Embryonic facial prominence (tissue), 1 donor: ENCODE results near the gene KAT7.

Experiments
- DNase-seq: peaks from one replicate; pipeline ENCODE4 v3.0.0-alpha.2; 2016; ENCODE audit errors: extremely low spot score

KAT7 gene

GRCh38 chr17:49760932-49761558 is 27.4 kb upstream of the KAT7 start:
- no peak for DNase-seq

- DNase-seq = peak; percentile 18
Measured at GRCh38 chr17:49762151-49762941, 26.1 kb upstream of the KAT7 start.

DNA sequence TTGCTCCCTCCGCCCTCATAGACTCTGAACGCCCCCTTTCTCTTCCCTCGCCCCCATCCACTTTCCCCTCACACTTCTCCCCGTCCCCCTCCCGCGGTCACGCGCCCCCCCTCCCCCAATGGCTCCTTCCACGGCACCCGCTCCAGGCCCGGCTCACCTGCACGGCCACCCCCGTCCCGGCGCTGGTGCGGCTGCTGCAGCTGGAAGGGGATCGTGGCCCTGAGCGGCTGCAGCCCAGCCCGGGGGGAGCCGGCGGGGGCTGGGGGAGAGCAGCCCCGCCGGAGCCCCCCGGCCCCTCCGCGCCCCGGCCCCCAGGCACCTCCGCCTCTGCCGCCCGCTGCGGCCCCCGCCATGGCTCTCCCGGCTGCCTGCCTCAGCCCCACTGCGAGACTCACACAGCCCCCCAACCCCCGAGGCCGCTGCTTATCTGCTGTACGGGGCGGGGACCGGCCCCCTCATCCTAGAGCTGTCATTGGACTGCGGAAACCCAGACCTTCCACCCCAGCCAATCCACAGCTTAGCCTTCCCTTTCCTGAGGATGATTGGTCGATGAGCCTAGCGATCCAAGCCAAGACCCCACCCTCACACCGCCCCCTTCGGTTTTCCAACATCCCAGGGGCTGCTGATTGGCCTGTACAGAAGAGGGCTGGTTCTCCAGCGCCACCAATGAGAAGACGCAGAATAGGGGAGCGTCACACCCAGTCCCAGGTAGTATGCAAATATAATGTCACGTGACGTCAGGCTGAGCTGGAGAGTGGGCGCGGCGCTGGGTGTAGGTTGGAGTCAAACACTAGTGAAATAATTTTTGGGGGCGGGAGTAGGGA is 24.5 kb upstream of the KAT7 start, which contains the start of gene FAM117A:
Gene FAM117A, minus strand, starts transcription at position 397 of the 824 bp plus-strand sequence. Its CDS starts 44 bp downstream, at position 353.
- DNase-seq = peak; percentile 97

GRCh38 chr17:49764559-49765180 is 23.8 kb upstream of the KAT7 start:
- DNase-seq = no peak

GRCh38 chr17:49766918-49767530 is 21.5 kb upstream of the KAT7 start:
- no peak for DNase-seq

- DNase-seq = no peak
Measured at GRCh38 chr17:49775546-49776260, 12.8 kb upstream of the KAT7 start.

DNA sequence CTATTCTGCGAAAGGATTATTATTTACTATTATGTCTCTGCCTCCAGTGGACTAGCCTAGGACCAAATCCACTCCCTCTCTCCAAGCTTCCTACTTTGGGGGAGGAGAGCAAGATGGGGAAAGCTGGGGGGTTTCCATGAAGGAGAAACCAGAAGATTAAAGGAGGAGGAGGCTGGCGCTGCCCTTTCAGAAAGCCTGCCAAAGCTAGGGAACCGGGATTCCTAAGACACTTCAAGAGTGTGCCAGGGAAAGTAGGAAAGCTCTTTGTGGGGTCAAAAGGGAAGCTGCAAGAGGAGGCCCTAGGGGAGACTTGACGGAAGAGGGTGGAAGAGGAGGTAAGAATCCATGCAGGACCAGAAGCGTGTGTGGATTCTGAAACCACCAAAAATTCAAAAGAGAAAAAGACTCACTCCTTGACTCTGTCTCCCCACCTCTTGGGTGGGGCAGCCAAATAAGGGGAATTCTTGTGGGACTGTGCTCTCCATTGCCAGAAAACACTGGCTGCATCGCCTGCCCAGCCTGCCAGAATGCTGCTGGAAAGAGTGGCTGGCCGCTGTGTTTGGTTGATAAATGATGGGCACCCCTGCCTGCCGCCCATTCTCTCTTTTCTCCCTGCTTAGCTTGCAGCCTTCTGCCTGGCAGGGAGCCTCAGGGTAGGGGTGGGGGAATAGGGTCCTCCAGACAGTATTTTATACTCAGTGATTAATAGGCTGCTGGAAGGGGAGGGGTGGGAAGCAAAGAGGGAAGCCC is 11.8 kb upstream of the KAT7 start:
- no peak for DNase-seq

GRCh38 chr17:49777563-49777962 is 10.9 kb upstream of the KAT7 start:
- no peak for DNase-seq

DNA sequence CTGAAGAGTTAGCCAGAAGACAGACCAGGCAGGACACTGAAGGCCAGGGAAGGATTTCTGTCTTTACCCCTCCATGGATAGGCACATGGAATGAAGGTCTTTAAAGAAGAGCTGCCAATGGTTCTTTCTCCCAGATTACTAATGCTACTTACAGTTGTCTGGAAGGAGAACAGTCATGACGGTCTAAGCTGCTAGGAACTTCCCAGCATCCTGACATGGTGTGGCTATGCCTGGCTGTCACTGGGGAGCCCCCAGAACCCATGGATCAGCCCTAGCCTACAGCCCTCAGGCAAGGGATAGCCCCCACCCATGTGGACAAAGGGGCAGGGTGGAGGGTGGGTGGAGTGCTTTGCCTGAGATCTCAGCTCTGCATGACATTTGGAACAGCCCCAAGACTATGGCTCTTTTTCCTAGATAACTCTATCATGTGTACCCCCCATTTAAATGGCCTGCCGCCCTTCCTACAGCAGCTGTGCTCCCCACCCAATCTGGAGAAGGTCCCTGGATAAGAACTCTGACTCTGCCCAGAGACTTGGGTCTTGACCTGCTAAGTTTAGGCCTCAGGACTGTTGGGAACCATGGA is 9.2 kb upstream of the KAT7 start:
- DNase-seq = no peak

DNA sequence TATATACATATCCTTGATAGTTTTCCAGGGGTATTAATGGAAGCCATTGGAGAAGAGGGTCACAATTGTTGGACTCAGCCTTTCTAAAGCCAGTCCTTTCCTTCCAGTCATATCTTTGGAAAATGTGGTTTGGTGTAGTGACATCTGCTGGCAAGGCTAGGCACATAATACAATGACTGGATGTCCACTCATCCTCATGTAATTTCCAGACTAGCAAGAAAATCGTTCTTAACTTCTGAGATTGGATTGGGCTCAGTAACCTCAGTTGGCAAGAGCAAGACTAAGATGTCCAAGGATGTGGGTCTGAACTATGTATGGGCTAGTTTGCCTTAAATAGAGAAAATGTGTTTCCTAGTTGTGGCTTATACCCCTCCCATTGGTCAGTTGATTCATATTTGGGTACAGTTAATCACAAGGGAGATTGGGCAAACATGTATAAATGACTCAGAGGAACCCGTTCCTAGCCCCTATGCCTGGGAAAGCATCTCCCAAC is 8.7 kb upstream of the KAT7 start:
- no peak for DNase-seq

DNA sequence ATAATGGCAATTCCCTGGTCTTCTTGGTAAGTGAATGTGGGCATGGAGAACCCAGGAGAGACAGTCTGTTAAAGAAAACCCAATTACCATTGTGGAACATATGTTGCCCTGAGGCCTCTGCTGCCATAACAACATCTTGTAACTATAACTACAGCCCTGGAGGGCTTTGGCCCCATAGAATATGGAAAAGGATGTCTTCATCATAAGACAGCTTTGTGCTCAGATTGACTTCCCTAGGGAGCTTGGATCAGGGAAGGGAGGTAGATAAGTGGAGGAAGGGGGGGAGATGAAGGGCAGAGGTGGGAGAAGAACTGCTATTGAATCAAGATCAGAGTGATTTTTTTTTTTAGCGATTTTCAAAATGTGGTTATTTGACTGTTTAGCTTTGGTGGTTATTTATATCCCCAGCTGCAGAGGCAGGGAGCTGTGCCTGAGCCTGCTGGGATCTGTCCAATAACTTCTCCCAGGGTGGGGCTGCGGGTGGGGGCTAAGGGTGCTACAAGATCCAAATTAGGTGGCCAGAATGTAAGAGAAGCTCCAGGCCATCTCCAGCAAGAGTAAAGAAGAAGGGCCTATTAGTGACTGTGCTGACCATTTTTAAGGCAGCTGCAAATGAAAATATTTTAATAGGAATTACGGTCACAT is 5.3 kb upstream of the KAT7 start:
- DNase-seq = no peak

DNA sequence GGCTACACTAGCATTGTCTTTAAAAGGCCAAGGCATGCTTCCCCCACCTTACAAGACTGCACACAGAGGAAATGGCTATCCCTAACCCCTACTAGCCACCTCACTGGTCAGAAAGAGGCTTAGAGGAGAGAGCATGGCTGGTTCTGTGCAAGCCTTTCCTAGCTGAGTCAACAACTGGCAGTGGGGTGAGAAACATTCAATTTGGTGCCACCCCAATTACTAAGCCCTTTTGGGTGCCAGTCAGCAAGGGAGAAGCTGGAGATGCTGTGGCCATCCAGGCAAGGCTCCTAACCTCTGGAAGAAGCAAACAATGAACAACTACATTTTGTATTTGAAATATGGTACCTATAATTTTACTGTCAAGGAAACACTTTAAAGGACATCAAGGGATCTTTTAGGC is 4.7 kb upstream of the KAT7 start:
- no peak for DNase-seq

GRCh38 chr17:49784636-49785035 is 3.8 kb upstream of the KAT7 start:
- DNase-seq = no peak

- no peak for DNase-seq
Measured at GRCh38 chr17:49787884-49788477, 500 bp upstream of the KAT7 start.

- DNase-seq = no peak
Measured at GRCh38 chr17:49789243-49789578, 730 bp downstream of the KAT7 start.

GRCh38 chr17:49793309-49793708 is 4.8 kb downstream of the KAT7 start:
- no peak for DNase-seq

GRCh38 chr17:49795372-49795771 is 6.9 kb downstream of the KAT7 start:
- DNase-seq = no peak

DNA sequence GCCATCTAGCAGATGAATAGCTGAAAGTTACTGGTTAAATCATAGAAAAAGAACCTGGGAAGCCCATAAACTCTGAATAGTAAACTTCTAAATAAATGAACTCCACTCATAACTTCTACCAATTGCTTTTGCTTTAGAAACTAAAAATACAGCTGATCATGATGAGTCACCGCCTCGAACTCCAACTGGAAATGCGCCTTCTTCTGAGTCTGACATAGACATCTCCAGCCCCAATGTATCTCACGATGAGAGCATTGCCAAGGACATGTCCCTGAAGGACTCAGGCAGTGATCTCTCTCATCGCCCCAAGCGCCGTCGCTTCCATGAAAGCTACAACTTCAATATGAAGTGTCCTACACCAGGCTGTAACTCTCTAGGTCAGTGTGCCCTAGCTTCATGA is 9.7 kb downstream of the KAT7 start:
- no peak for DNase-seq

- DNase-seq = no peak
Measured at GRCh38 chr17:49798738-49799137, 10.3 kb downstream of the KAT7 start.
